Activated CD8-positive, alpha-beta memory T cell treated with anti-CD3 and anti-CD28 coated beads, Interleukin-2, amount 50 U/mL, for 48 hours (primary cell): ENCODE measurements around the gene C5orf34.
"Not testable (repeated sequence)": the region's sequence is repeated elsewhere in the genome, so short reads cannot be mapped to it uniquely, and the experiment has no call there.

Experiments
- DNase-seq: peaks from one replicate; pipeline ENCODE4 v3.0.0-alpha.2; 2020

Gene C5orf34

GRCh38 chr5:43514816-43515677 is at the start of gene C5orf34:
Gene C5orf34 (minus strand): TSS chr5:43515148. CDS start chr5:43509339, 5,809 bp downstream.
- DNase-seq = peak; percentile 98

- DNase-seq = no peak
Measured at GRCh38 chr5:43564289-43564850, 49.4 kb upstream of the C5orf34 start.

GRCh38 chr5:43563321-43563720 is 48.4 kb upstream of the C5orf34 start:
- no peak for DNase-seq

- DNase-seq = no peak
Measured at GRCh38 chr5:43561356-43561755, 46.4 kb upstream of the C5orf34 start.

- DNase-seq = no peak
Measured at GRCh38 chr5:43560128-43560527, 45.2 kb upstream of the C5orf34 start.

- peak; percentile 90 for DNase-seq
Measured at GRCh38 chr5:43556857-43557542, 42.1 kb upstream of the C5orf34 start, which contains the start of gene PAIP1. Gene PAIP1 (minus strand): TSS chr5:43557077. CDS start chr5:43556846, 231 bp downstream.

- not testable (repeated sequence) for DNase-seq
Measured at GRCh38 chr5:43556607-43556856, 41.6 kb upstream of the C5orf34 start.

GRCh38 chr5:43555895-43556606 is 41.1 kb upstream of the C5orf34 start:
- peak; percentile 75 for DNase-seq

- DNase-seq = no peak
Measured at GRCh38 chr5:43554497-43554896, 39.5 kb upstream of the C5orf34 start.

- no peak for DNase-seq
Measured at GRCh38 chr5:43553381-43553780, 38.4 kb upstream of the C5orf34 start.

GRCh38 chr5:43551731-43552130 is 36.8 kb upstream of the C5orf34 start:
- DNase-seq = no peak

- not testable (repeated sequence) for DNase-seq
Measured at GRCh38 chr5:43549272-43549671, 34.3 kb upstream of the C5orf34 start.

- DNase-seq = no peak
Measured at GRCh38 chr5:43548358-43548757, 33.4 kb upstream of the C5orf34 start.

GRCh38 chr5:43547532-43547931 is 32.6 kb upstream of the C5orf34 start:
- DNase-seq = no peak

- no peak for DNase-seq
Measured at GRCh38 chr5:43543434-43543833, 28.5 kb upstream of the C5orf34 start.

- DNase-seq = no peak
Measured at GRCh38 chr5:43540746-43541145, 25.8 kb upstream of the C5orf34 start.

- no peak for DNase-seq
Measured at GRCh38 chr5:43536972-43537371, 22.0 kb upstream of the C5orf34 start.

GRCh38 chr5:43533646-43534045 is 18.7 kb upstream of the C5orf34 start:
- DNase-seq = no peak

GRCh38 chr5:43530648-43531047 is 15.7 kb upstream of the C5orf34 start:
- no peak for DNase-seq

- no peak for DNase-seq
Measured at GRCh38 chr5:43523662-43524072, 8.7 kb upstream of the C5orf34 start.

GRCh38 chr5:43520615-43521014 is 5.7 kb upstream of the C5orf34 start:
- DNase-seq = no peak

GRCh38 chr5:43515678-43516048 is 715 bp upstream of the C5orf34 start:
- DNase-seq = no peak

GRCh38 chr5:43514471-43514815 is 505 bp downstream of the C5orf34 start:
- no peak for DNase-seq

GRCh38 chr5:43514025-43514424 is 923 bp downstream of the C5orf34 start:
- no peak for DNase-seq
